ENCODE measurements around the gene B3GALT5.

GRCh38 chr21:39720126-39720778 lies 107.5 kb downstream of the B3GALT5 start:
- no peak for TF ChIP-seq CTCF (IDR thresholded peaks at IDR 0.05)
- no peak for TF ChIP-seq EZH2 (IDR thresholded peaks at IDR 0.05; ENCODE audit: borderline replicate concordance, insufficient read depth, low read depth, low read length, poor library complexity, severe bottlenecking)

Measured in B cell (primary cell).